Measurements from ENCODE around the gene C3orf85. TPM values are rescaled to one million over a fixed set of nuclear protein-coding genes. Genes with fewer than 3 reads are reported as not detected.
A peak's percentile ranks its signal among the peaks of the same experiment; 100 is the strongest.

C3orf85 gene
- total RNA-seq, 1 donor from 2014 or later: not detected

- Mint-ChIP-seq H3K4me3 (no peak overlapping the region), H3K27ac (no peak overlapping the region), H3K27me3 (no peaks in the 10 kb centered on the region), H3K9me3 (no peaks in the 10 kb centered on the region), H3K4me1 (no peaks in the 10 kb centered on the region), H3K36me3 (ENCODE audit: low read depth) (no peaks in the 10 kb centered on the region)
- intact Hi-C loops (cut with micrococcal nuclease): no loop called here
- DNase-seq: no peak
Observed at GRCh38 chr3:109175411-109175810, 38.9 kb downstream of the C3orf85 start.

- Mint-ChIP-seq H3K27me3 (no peaks in the 10 kb centered on the region), H3K36me3 (ENCODE audit: low read depth) (no peaks in the 10 kb centered on the region), H3K4me1 (no peaks in the 10 kb centered on the region), H3K9me3 (no peaks in the 10 kb centered on the region), H3K4me3 (no peak overlapping the region), H3K27ac (no peak overlapping the region)
- no peak for DNase-seq
- intact Hi-C loops (cut with micrococcal nuclease): no loop called here
Observed at GRCh38 chr3:109176726-109177125, 40.2 kb downstream of the C3orf85 start.

- intact Hi-C loops (cut with micrococcal nuclease): no loop called here
- H3K36me3 Mint-ChIP-seq (ENCODE audit: low read depth): no peaks in the 10 kb centered on the region
- no peak for DNase-seq
- no peaks in the 10 kb centered on the region for H3K9me3 Mint-ChIP-seq
- no peak overlapping the region for H3K4me3 Mint-ChIP-seq
- no peak overlapping the region for H3K27ac Mint-ChIP-seq
- H3K27me3 Mint-ChIP-seq: no peaks in the 10 kb centered on the region
- H3K4me1 Mint-ChIP-seq: no peaks in the 10 kb centered on the region
Observed at GRCh38 chr3:109177908-109178307, 41.4 kb downstream of the C3orf85 start.

GRCh38 chr3:109178708-109179107 is 42.2 kb downstream of the C3orf85 start:
- DNase-seq: no peak
- Mint-ChIP-seq H3K27me3 (no peaks in the 10 kb centered on the region), H3K27ac (no peak overlapping the region), H3K4me3 (no peak overlapping the region), H3K36me3 (ENCODE audit: low read depth) (no peaks in the 10 kb centered on the region), H3K9me3 (no peaks in the 10 kb centered on the region), H3K4me1 (no peaks in the 10 kb centered on the region)
- intact Hi-C loops (cut with micrococcal nuclease): no loop called here

DNA sequence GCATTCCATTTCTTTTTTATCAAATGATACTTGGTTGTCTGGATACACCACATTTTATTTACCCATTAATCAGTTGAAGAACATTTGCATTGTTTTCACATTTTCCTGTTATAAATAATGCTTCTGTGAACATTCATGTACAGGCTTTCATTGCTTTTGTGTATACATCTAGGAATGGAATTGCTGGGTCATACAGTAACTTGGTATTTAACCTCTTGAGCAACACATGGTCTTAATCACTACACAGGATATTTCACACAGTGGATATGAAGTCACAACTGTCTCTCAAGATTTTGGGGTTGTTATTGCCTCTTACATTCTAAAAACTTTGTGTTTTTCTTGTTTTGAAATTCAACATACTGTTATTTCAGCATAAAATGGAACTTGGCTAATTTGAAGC is 48.2 kb downstream of the C3orf85 start:
- H3K4me3 Mint-ChIP-seq: no peak overlapping the region
- H3K27ac Mint-ChIP-seq: no peak overlapping the region
- no peak for DNase-seq
- no peaks in the 10 kb centered on the region for H3K9me3 Mint-ChIP-seq
- intact Hi-C loops (cut with micrococcal nuclease): no loop called here
- H3K27me3 Mint-ChIP-seq: no peaks in the 10 kb centered on the region
- no peaks in the 10 kb centered on the region for H3K36me3 Mint-ChIP-seq (ENCODE audit: low read depth)
- no peaks in the 10 kb centered on the region for H3K4me1 Mint-ChIP-seq

DNA sequence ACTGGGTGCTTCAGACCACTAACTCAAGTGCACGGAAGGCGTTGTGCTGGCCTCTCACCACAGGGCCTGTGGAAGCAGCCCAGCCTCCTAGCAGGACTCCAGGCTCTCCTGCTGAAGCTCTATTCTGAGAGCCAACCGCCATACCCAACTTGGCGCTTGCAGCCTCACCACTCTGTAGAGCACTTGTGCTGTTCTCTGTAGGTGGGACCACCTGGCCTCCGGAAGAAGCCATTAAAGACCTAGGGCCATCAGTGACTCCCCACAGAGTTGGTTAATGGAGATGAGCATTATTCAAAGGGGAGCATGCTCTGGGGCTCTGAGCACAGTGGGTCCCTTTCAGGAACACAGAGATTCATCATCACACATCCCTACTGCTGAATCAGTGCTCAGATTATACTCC is 50.9 kb downstream of the C3orf85 start:
- H3K4me1 Mint-ChIP-seq: no peaks in the 10 kb centered on the region
- H3K27ac Mint-ChIP-seq: no peak overlapping the region
- intact Hi-C loops (cut with micrococcal nuclease): no loop called here

GRCh38 chr3:109188741-109189140 is 52.2 kb downstream of the C3orf85 start:
- Mint-ChIP-seq H3K4me1 (no peaks in the 10 kb centered on the region), H3K27me3 (no peaks in the 10 kb centered on the region), H3K27ac (no peak overlapping the region), H3K4me3 (no peak overlapping the region), H3K36me3 (ENCODE audit: low read depth) (no peaks in the 10 kb centered on the region), H3K9me3 (no peaks in the 10 kb centered on the region)
- intact Hi-C loops (cut with micrococcal nuclease): no loop called here
- DNase-seq: no peak

More for the DNA sequence above, 50.9 kb downstream of the C3orf85 start:
- Mint-ChIP-seq H3K4me3 (no peak overlapping the region), H3K36me3 (ENCODE audit: low read depth) (no peaks in the 10 kb centered on the region), H3K9me3 (no peaks in the 10 kb centered on the region), H3K27me3 (no peaks in the 10 kb centered on the region)
- no peak for DNase-seq

DNA sequence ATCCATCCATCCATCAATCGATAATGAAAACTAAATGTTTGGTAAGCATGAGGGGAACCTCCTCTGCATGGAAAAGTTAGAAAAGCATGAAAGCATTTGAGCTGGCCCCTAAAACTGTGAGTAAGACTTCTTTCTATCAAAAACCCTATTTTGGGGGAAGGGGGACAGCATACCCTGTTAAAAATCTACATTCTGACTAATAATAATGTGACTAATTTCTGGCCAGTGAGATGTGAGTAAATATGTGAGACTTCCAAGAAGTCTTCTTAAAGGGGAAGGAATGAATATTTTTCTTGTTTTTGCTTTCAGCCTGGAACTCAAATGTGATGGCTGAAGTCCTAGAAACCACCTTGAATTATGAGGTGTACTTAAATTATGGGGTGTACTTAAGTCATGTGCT is 54.9 kb downstream of the C3orf85 start:
- H3K4me3 Mint-ChIP-seq: no peak overlapping the region
- no peaks in the 10 kb centered on the region for H3K36me3 Mint-ChIP-seq (ENCODE audit: low read depth)
- no peaks in the 10 kb centered on the region for H3K4me1 Mint-ChIP-seq
- H3K27ac Mint-ChIP-seq: no peak overlapping the region
- no peaks in the 10 kb centered on the region for H3K27me3 Mint-ChIP-seq
- DNase-seq: no peak
- H3K9me3 Mint-ChIP-seq: no peaks in the 10 kb centered on the region
- intact Hi-C loops (cut with micrococcal nuclease): no loop called here

GRCh38 chr3:109195815-109196214 is 59.3 kb downstream of the C3orf85 start:
- peak; percentile 6 for DNase-seq
- no peak overlapping the region for H3K27ac Mint-ChIP-seq
- intact Hi-C loops (cut with micrococcal nuclease): no loop called here
- no peaks in the 10 kb centered on the region for H3K36me3 Mint-ChIP-seq (ENCODE audit: low read depth)
- H3K27me3 Mint-ChIP-seq: no peaks in the 10 kb centered on the region
- H3K4me3 Mint-ChIP-seq: no peak overlapping the region
- H3K9me3 Mint-ChIP-seq: peaks cover 3% of the 10 kb centered on the region
- no peaks in the 10 kb centered on the region for H3K4me1 Mint-ChIP-seq

Other genes with a start within 250 kb of the C3orf85 start
- gene GUCA1C, start 182.8 kb upstream of the C3orf85 start, total RNA-seq: not detected in 2 replicates
- not detected in 2 replicates for gene MORC1, start 18.6 kb upstream of the C3orf85 start, total RNA-seq
- not detected in 2 replicates for gene DPPA2, start 179.8 kb downstream of the C3orf85 start, total RNA-seq
- gene DPPA4, start 200.8 kb downstream of the C3orf85 start, total RNA-seq: not detected in 2 replicates